RCC 7860 (cell line): ENCODE data around the gene GRK5.

ENCODE experiments used
- DNase-seq: peaks from one replicate; pipeline ENCODE4 v3.0.0-alpha.2; 2015; ENCODE audit warnings: low spot score
- FAIRE-seq: peaks from 2 replicates; lab custom pipeline; 2012; peaks lifted over from hg19 to GRCh38; lab: Jason Lieb, UNC

Gene GRK5

GRCh38 chr10:119371704-119372663 is 164.6 kb downstream of the GRK5 start:
- FAIRE-seq (no peak), DNase-seq (no peak)

GRCh38 chr10:119373294-119374102 is 166.1 kb downstream of the GRK5 start:
- no peak for FAIRE-seq
- DNase-seq, result no peak

- no peak for FAIRE-seq
- DNase-seq, result no peak
Measured at GRCh38 chr10:119374236-119374635, 166.9 kb downstream of the GRK5 start.

GRCh38 chr10:119375574-119376272 is 168.4 kb downstream of the GRK5 start:
- FAIRE-seq (no peak), DNase-seq (no peak)

GRCh38 chr10:119377451-119377957 is 170.1 kb downstream of the GRK5 start:
- no peak for FAIRE-seq

GRCh38 chr10:119377958-119378736 is 170.8 kb downstream of the GRK5 start:
- FAIRE-seq, result no peak
- no peak for DNase-seq

More at GRCh38 chr10:119377451-119377957, 170.1 kb downstream of the GRK5 start:
- DNase-seq, result no peak

- no peak for DNase-seq
- no peak for FAIRE-seq
Measured at GRCh38 chr10:119378737-119379067, 171.3 kb downstream of the GRK5 start.

- DNase-seq (no peak), FAIRE-seq (no peak)
Measured at GRCh38 chr10:119379466-119380071, 172.2 kb downstream of the GRK5 start.

- no peak for DNase-seq
- FAIRE-seq, result no peak
Measured at GRCh38 chr10:119383174-119383856, 175.9 kb downstream of the GRK5 start.

- DNase-seq, result no peak
- FAIRE-seq, result no peak
Measured at GRCh38 chr10:119384127-119384526, 176.8 kb downstream of the GRK5 start.

GRCh38 chr10:119386666-119387065 is 179.3 kb downstream of the GRK5 start:
- DNase-seq (no peak), FAIRE-seq (no peak)

- DNase-seq (no peak), FAIRE-seq (no peak)
Measured at GRCh38 chr10:119388849-119389345, 181.5 kb downstream of the GRK5 start.

GRCh38 chr10:119391440-119392251 is 184.3 kb downstream of the GRK5 start:
- no peak for FAIRE-seq

GRCh38 chr10:119393019-119393418 is 185.6 kb downstream of the GRK5 start:
- FAIRE-seq (no peak), DNase-seq (no peak)

More at GRCh38 chr10:119391440-119392251, 184.3 kb downstream of the GRK5 start:
- no peak for DNase-seq

GRCh38 chr10:119393421-119393820 is 186.1 kb downstream of the GRK5 start:
- DNase-seq (no peak), FAIRE-seq (no peak)

- FAIRE-seq, result no peak
- DNase-seq, result no peak
Measured at GRCh38 chr10:119393845-119394244, 186.5 kb downstream of the GRK5 start.

- DNase-seq, result no peak
Measured at GRCh38 chr10:119394657-119395279, 187.4 kb downstream of the GRK5 start.

More at GRCh38 chr10:119394657-119395279, 187.4 kb downstream of the GRK5 start:
- no peak for FAIRE-seq
